Mononuclear cell (primary cell): ENCODE data around the gene NXNL2. TPM values are rescaled to one million over a fixed set of nuclear protein-coding genes. Genes with fewer than 3 reads are reported as not detected.

Experiments
- H3K27me3 ChIP-seq: 2 replicates; pipeline ENCODE4 v1.6.0; 2011; ENCODE audit warnings: low read length, control low read depth; ENCODE audit not compliant: insufficient read depth
- H3K4me1 ChIP-seq: 2 replicates; pipeline ENCODE4 v1.5.1; 2011; ENCODE audit warnings: mild to moderate bottlenecking, low read length, control low read depth; ENCODE audit not compliant: insufficient read depth
- H3K4me3 ChIP-seq: 2 replicates; pipeline ENCODE4 v1.5.1; 2011; ENCODE audit warnings: mild to moderate bottlenecking, low read length, moderate library complexity
- H3K9me3 ChIP-seq: 2 replicates; pipeline ENCODE4 v1.5.1; 2011; ENCODE audit warnings: low read depth, mild to moderate bottlenecking, control low read depth, low read length
- total RNA-seq: library from RNA; depleted of rRNA; stranded (reverse); fragments of >200 nt; gene quantifications from one replicate; pipeline ENCODE4 v1.2.3, GENCODE V29; 2012

The NXNL2 gene
- total RNA-seq, 1 donor: not detected

GRCh38 chr9:88523056-88523455, 11.9 kb upstream of the NXNL2 start:
- H3K27me3 ChIP-seq: no peaks in the 10 kb centered on the region
- no peaks in the 10 kb centered on the region for H3K9me3 ChIP-seq
- H3K4me3 ChIP-seq: no peak overlapping the region
- H3K4me1 ChIP-seq: no peaks in the 10 kb centered on the region

- H3K27me3 ChIP-seq: no peaks in the 10 kb centered on the region
- no peaks in the 10 kb centered on the region for H3K9me3 ChIP-seq
- no peak overlapping the region for H3K4me3 ChIP-seq
- no peaks in the 10 kb centered on the region for H3K4me1 ChIP-seq
Measured at GRCh38 chr9:88524911-88525310, 10.1 kb upstream of the NXNL2 start.

DNA sequence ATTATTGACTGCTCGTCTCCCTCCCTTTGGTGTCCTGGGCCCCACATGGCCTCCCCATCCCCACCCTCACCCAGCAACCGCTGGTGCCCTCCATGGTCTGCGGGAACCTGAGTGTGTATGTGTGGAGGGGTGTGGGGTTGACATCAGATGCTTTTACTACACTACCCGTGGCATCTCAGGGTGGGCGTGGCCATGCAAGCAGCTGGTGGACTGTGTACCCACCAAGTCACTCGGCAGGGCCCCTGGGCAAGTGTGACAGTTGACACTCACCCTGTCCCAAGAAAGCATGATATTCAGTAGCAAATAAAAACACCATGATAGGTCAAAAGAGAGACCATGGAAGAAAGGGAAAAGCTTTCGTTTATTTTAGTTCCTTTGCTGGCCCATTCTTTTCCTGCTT, 7.4 kb upstream of the NXNL2 start:
- Histone ChIP-seq H3K27me3 (no peaks in the 10 kb centered on the region), H3K4me1 (peaks cover 8% of the 10 kb centered on the region), H3K9me3 (no peaks in the 10 kb centered on the region), H3K4me3 (no peak overlapping the region)

GRCh38 chr9:88528080-88528790, 6.7 kb upstream of the NXNL2 start:
- no peak overlapping the region for H3K4me3 ChIP-seq
- peaks cover 8% of the 10 kb centered on the region for H3K4me1 ChIP-seq
- peaks cover 4% of the 10 kb centered on the region for H3K27me3 ChIP-seq
- H3K9me3 ChIP-seq: no peaks in the 10 kb centered on the region

- Histone ChIP-seq H3K4me1 (peaks cover 8% of the 10 kb centered on the region), H3K9me3 (no peaks in the 10 kb centered on the region)
Measured at GRCh38 chr9:88529496-88529895, 5.5 kb upstream of the NXNL2 start.

DNA sequence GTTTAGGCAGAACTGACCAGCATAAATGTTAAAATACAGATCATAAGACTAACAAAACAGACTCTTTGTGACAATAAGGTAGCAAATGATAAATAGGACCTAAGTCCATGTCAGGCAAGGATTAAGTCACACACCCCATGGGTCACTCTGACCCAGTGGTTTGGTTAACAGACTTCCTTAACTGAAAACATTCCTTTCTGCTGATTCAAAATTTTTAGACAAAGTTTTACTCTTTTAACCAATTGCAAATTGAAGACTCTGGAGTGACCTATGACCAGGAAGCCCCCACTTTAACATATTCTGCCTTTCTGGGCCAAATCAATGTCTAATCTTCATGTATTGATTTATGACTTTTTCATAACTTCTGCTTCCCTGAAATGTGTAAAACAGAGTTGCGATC, 4.9 kb upstream of the NXNL2 start:
- Histone ChIP-seq H3K9me3 (no peaks in the 10 kb centered on the region), H3K27me3 (peaks cover 4% of the 10 kb centered on the region), H3K4me3 (no peak overlapping the region), H3K4me1 (peaks cover 10% of the 10 kb centered on the region)

More at GRCh38 chr9:88529496-88529895, 5.5 kb upstream of the NXNL2 start:
- peaks cover 4% of the 10 kb centered on the region for H3K27me3 ChIP-seq
- no peak overlapping the region for H3K4me3 ChIP-seq

DNA sequence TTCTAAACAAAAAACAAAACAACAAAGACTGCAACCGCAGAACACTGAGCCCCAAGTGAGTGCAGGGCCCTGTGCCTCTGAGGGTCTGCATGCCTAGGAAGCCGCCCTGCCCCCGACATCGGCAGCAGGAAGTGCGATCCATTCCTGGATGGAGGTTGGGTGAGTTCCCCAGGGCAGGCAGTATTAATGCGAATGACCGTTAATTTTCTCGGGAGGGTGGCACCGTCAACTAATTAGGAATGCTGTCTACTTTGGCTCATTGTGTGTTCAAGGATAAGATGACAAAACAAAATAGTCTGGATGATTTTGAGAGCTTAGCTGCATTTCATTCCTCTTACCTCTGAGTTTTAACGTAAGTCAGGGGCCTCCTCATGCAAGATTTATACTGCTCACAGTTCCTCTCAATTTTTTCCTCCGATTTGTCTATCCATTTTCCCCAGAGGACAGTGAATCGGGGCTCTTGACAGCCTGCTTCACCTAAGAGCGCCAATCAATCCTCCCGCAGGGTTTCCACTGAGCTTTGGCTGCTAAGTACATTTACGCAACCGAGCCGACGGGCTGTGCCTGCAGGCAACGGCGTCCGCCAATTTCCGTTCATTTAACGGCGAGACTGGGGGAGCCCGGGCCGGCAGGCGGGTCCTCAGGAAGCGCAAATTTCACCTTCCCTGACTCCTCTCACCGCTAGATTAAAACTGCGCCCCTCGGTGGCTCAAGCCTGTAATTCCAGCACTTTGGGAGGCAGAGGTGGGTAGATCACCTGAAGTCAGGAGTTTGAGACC, 2.9 kb upstream of the NXNL2 start:
- Histone ChIP-seq H3K4me1 (peaks cover 21% of the 10 kb centered on the region), H3K27me3 (peaks cover 18% of the 10 kb centered on the region), H3K4me3 (no peak overlapping the region), H3K9me3 (no peaks in the 10 kb centered on the region)

DNA sequence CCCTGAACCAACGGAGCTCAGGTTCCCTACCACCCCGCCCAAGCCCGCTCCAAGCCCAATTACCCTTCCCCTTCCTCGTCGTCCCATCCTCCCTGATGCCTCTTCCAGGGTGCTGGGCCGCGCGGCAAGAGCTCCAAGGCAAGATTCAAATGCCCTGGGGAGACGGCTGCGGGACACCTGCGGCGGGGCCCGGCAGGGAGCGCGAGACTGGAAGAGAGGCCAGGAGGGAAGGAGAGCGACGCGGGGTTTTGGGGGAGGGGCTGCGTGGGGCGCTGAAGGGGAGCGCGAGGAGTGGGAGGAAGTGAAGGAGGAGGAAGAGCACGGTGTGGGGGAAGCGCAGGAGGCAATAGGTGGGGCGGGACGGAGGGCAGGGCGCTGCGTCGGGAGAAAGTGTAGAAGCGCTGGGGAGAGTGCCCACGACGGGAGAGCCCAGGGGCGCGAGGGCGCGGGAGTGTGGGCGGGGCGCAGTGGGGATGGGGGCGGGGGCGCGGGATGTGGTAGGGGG, 975 bp upstream of the NXNL2 start:
- H3K27me3 ChIP-seq: peaks cover 20% of the 10 kb centered on the region

DNA sequence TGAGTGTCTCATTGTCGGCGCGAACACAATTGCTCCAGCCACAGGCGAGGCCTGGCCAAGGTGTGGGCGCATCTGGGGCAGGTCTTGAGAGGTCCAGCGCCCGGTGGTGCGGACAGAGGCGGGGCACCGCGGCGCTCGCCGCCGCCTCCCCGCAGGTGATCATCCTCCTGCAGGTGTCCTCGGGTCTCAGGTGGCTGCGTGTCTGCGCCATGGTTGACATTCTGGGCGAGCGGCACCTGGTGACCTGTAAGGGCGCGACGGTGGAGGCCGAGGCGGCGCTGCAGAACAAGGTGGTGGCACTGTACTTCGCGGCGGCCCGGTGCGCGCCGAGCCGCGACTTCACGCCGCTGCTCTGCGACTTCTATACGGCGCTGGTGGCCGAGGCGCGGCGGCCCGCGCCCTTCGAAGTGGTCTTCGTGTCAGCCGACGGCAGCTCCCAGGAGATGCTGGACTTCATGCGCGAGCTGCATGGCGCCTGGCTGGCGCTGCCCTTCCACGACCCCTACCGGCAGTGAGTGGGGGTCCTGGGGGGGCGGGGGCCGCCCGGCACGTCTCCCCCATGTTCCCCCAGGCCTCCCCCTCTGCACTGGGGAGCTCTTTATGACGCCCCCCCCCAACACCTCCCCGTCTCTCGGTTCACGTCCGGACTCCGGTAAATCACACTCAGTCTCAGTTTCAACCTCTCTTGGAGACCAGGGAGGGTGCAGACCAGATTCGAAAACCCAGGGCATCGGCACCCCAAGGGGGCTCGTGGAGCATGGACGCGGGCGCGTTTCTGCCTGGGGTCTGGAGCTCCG, 446 bp downstream of the NXNL2 start:
- no peaks in the 10 kb centered on the region for H3K9me3 ChIP-seq
- peaks cover 20% of the 10 kb centered on the region for H3K27me3 ChIP-seq
- peaks cover 21% of the 10 kb centered on the region for H3K4me1 ChIP-seq
- peak overlapping the region; percentile 27 for H3K4me3 ChIP-seq

More for the DNA sequence above, 975 bp upstream of the NXNL2 start:
- H3K4me1 ChIP-seq: peaks cover 21% of the 10 kb centered on the region
- no peaks in the 10 kb centered on the region for H3K9me3 ChIP-seq
- no peak overlapping the region for H3K4me3 ChIP-seq

DNA sequence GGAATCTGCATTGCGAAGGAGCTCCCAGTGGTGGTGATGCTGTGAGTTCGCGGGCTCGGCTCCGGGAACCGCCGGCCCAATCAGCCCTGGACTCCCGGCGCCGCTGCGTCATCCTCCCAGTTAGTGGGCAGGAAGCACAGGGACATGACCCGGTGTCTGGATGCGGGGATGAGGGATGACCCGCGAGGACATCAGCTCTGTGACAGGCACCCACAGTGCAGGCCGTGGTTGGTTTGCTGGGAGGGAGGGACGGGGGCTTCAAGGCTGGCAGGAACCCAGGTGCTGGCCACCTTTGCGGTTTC, 996 bp downstream of the NXNL2 start:
- Histone ChIP-seq H3K4me3 (no peak overlapping the region), H3K9me3 (no peaks in the 10 kb centered on the region), H3K4me1 (peaks cover 21% of the 10 kb centered on the region), H3K27me3 (peaks cover 20% of the 10 kb centered on the region)

DNA sequence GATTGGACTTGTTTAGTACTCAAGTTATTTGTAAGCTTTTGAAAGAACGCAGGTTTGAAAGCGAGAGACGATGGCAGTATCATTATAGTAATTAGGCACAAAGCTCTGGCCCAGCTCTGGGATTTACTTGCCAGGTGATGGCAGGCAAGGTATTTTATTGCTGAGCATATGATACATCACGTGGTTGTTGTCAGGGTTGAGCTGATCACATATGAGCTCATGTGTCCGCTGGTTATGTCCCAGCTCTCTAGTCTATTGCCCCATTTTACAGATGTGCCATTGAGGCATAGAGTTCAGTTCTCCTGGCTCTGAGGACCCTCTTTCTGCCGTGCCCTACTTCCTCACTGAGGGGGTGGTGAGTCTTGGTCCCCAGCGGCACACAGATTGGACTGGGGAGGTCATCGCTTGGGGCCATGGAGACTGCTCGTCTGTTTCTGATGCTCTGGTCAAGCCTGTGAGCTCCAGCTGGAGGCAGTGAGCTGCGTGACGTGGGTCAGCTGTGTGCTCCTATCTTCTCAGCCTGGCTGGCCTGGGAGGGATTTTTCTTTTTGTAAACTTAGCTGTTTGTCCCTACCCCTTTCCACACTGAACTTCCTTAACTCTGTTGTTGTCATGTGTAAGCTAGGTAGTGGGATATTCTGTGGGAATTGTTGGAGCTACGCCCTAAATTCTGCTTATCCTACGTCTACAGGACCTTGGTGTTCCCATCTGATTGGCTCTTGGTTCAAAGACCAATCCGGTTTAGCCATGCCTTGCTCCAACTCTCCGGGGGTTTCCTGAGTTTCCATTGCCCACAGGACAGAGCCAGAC, 2.2 kb downstream of the NXNL2 start:
- peaks cover 17% of the 10 kb centered on the region for H3K4me1 ChIP-seq
- H3K4me3 ChIP-seq: no peak overlapping the region
- H3K9me3 ChIP-seq: no peaks in the 10 kb centered on the region
- H3K27me3 ChIP-seq: peaks cover 20% of the 10 kb centered on the region

- Histone ChIP-seq H3K4me3 (no peak overlapping the region), H3K9me3 (no peaks in the 10 kb centered on the region), H3K4me1 (peaks cover 12% of the 10 kb centered on the region), H3K27me3 (peaks cover 20% of the 10 kb centered on the region)
Measured at GRCh38 chr9:88537761-88538091, 2.7 kb downstream of the NXNL2 start.

DNA sequence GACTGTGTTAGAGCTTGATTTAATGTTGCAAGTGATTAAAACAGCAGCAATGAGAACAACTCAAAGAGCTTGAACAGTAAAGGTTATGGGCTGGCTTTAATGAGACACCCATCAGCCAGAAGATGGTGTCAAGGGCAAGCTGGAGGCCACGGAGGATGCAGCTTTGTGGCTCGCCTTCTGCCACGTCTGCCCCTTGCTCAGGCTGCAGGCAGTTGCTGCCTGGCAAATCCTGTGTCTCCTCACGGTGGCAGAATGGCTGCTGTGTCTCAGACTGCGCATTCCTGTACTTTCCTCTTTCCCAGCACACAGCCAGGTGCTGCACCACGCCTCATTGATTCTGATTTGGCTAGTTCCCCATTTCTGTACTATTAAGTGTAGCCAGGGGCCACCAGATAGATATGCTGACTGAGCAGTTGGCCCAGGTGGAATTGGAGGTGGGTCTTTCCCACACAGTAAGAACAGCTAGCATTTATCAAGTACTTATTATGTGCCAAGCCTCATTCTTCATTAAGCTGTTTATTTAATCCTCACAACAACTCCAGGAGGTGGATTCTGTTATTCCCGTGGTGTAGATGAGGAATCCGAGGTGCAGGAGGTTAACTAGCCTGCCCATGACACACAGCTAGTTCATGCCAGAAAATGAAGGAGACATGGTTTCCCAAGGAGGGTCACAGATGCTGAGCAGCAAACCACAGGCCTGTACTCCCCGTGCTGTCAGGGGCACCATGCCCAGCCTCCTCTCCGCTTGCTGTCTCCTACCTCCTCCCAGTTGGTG, 3.5 kb downstream of the NXNL2 start:
- no peak overlapping the region for H3K4me3 ChIP-seq
- peaks cover 12% of the 10 kb centered on the region for H3K4me1 ChIP-seq
- H3K9me3 ChIP-seq: no peaks in the 10 kb centered on the region
- H3K27me3 ChIP-seq: peaks cover 15% of the 10 kb centered on the region

GRCh38 chr9:88539246-88539645, 4.3 kb downstream of the NXNL2 start:
- no peaks in the 10 kb centered on the region for H3K9me3 ChIP-seq
- no peak overlapping the region for H3K4me3 ChIP-seq
- H3K27me3 ChIP-seq: peaks cover 15% of the 10 kb centered on the region
- H3K4me1 ChIP-seq: peaks cover 12% of the 10 kb centered on the region
